HepG2 (cell line): ENCODE results near the gene PTH2.

Experiments used
- IRF2 ChIP-seq: IDR thresholded peaks from 2 replicates; pipeline ENCODE4 v1.6.1; 2018; ENCODE audit warnings: missing genetic modification reagents, missing compliant biosample characterization
- NFE2L1 ChIP-seq: sonication (generic); formaldehyde crosslinking; IDR thresholded peaks from 2 replicates; pipeline ENCODE4 v1.4.0; 2020; ENCODE audit warnings: missing genetic modification reagents, mild to moderate bottlenecking, borderline replicate concordance
- POLR2A ChIP-seq, 2 experiments: IDR thresholded peaks; 2 replicates each; pipeline ENCODE4 v1.6.1; 2011; ENCODE audit warnings: low read depth in 2 of 2, low read length in 2 of 2, mild to moderate bottlenecking in 1 of 2, moderate library complexity in 1 of 2; ENCODE audit not compliant: insufficient read depth in 1 of 2
- ZBTB3 ChIP-seq: sonication (generic); formaldehyde crosslinking; IDR thresholded peaks from 2 replicates; pipeline ENCODE4 v1.4.0; 2020; ENCODE audit warnings: low read depth, mild to moderate bottlenecking, moderate library complexity, missing genetic modification reagents, borderline replicate concordance
- ZFAT ChIP-seq: sonication (generic); formaldehyde crosslinking; conservative IDR thresholded peaks from 2 replicates; pipeline ENCODE4 v1.8.1; 2023; ENCODE audit warnings: missing genetic modification reagents, inconsistent platforms
- ZFX ChIP-seq: sonication (generic); formaldehyde crosslinking; IDR thresholded peaks from 2 replicates; pipeline ENCODE4 v1.4.0; 2020; ENCODE audit warnings: mild to moderate bottlenecking, low read depth, missing genetic modification reagents, moderate library complexity
- ZNF274 ChIP-seq: sonication (generic); formaldehyde crosslinking; IDR thresholded peaks from 2 replicates; pipeline ENCODE4 v1.5.1; 2020; ENCODE audit warnings: mild to moderate bottlenecking, missing genetic modification reagents
- ZNF317 ChIP-seq: sonication (generic); formaldehyde crosslinking; IDR thresholded peaks from 2 replicates; pipeline ENCODE4 v1.5.0; 2020; ENCODE audit warnings: mild to moderate bottlenecking, missing genetic modification reagents
- ZNF598 ChIP-seq: sonication (generic); formaldehyde crosslinking; IDR thresholded peaks from 2 replicates; pipeline ENCODE4 v1.5.1; 2020; ENCODE audit warnings: mild to moderate bottlenecking, missing genetic modification reagents, borderline replicate concordance
- ZNF761 ChIP-seq: sonication (generic); formaldehyde crosslinking; conservative IDR thresholded peaks from 2 replicates; pipeline ENCODE4 v1.4.0; 2020; ENCODE audit warnings: mild to moderate bottlenecking, missing genetic modification reagents
- TF ChIP-seq, protein P1 (sequence below): sonication (generic); formaldehyde crosslinking; IDR thresholded peaks from 2 replicates; pipeline ENCODE4 v1.4.0; 2020; ENCODE audit warnings: missing genetic modification reagents
- TF ChIP-seq, protein P2 (sequence below): sonication (generic); formaldehyde crosslinking; IDR thresholded peaks from 2 replicates; pipeline ENCODE4 v1.4.0; 2020; ENCODE audit warnings: missing genetic modification reagents
- TF ChIP-seq, protein P3 (sequence below): sonication (generic); formaldehyde crosslinking; IDR thresholded peaks from 2 replicates; pipeline ENCODE4 v1.5.0; 2020; ENCODE audit warnings: mild to moderate bottlenecking, missing genetic modification reagents, moderate library complexity

DNA sequence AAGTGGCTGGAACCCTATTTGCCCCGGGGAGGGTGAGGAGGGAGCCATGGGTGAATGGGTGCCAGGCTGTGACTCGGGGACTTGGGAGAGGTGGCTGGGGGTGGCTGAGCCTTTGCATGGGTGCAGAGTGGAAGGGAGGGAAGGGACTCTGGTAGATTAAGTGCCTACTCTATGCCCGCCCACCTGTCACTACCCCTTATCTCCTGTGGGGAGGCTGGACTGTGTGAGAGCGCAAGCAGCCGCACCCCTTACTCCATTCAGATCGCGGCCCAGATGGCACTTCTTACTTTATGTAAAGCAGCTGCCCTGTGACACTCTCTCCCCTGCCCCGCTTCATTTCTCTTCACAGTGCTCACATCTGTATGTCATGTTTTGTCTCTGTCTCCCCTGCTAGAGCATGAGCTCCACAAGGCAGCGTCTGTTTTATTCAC lies 32.3 kb downstream of the PTH2 start:
- TF ChIP-seq ZFAT (no peak), ZNF598 (CRISPR knock-in tag) (no peak), IRF2 (CRISPR knock-in tag) (no peak), POLR2A (IDR thresholded peaks at IDR 0.05; ENCODE audit: insufficient read depth in 1 of 2, low read depth in 2 of 2, low read length in 2 of 2) (no peak), ZFX (CRISPR knock-in tag) (no peak), ZBTB3 (no peak), ZNF274 (no peak), NFE2L1 (no peak), ZNF317 (CRISPR knock-in tag) (no peak), ZNF761 (CRISPR knock-in tag) (no peak)
- TF ChIP-seq, protein P1, sequence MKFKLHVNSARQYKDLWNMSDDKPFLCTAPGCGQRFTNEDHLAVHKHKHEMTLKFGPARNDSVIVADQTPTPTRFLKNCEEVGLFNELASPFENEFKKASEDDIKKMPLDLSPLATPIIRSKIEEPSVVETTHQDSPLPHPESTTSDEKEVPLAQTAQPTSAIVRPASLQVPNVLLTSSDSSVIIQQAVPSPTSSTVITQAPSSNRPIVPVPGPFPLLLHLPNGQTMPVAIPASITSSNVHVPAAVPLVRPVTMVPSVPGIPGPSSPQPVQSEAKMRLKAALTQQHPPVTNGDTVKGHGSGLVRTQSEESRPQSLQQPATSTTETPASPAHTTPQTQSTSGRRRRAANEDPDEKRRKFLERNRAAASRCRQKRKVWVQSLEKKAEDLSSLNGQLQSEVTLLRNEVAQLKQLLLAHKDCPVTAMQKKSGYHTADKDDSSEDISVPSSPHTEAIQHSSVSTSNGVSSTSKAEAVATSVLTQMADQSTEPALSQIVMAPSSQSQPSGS (CRISPR knock-in tag): no peak
- TF ChIP-seq, protein P2, sequence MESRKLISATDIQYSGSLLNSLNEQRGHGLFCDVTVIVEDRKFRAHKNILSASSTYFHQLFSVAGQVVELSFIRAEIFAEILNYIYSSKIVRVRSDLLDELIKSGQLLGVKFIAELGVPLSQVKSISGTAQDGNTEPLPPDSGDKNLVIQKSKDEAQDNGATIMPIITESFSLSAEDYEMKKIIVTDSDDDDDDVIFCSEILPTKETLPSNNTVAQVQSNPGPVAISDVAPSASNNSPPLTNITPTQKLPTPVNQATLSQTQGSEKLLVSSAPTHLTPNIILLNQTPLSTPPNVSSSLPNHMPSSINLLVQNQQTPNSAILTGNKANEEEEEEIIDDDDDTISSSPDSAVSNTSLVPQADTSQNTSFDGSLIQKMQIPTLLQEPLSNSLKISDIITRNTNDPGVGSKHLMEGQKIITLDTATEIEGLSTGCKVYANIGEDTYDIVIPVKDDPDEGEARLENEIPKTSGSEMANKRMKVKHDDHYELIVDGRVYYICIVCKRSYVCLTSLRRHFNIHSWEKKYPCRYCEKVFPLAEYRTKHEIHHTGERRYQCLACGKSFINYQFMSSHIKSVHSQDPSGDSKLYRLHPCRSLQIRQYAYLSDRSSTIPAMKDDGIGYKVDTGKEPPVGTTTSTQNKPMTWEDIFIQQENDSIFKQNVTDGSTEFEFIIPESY (CRISPR knock-in tag): no peak
- TF ChIP-seq, protein P3, sequence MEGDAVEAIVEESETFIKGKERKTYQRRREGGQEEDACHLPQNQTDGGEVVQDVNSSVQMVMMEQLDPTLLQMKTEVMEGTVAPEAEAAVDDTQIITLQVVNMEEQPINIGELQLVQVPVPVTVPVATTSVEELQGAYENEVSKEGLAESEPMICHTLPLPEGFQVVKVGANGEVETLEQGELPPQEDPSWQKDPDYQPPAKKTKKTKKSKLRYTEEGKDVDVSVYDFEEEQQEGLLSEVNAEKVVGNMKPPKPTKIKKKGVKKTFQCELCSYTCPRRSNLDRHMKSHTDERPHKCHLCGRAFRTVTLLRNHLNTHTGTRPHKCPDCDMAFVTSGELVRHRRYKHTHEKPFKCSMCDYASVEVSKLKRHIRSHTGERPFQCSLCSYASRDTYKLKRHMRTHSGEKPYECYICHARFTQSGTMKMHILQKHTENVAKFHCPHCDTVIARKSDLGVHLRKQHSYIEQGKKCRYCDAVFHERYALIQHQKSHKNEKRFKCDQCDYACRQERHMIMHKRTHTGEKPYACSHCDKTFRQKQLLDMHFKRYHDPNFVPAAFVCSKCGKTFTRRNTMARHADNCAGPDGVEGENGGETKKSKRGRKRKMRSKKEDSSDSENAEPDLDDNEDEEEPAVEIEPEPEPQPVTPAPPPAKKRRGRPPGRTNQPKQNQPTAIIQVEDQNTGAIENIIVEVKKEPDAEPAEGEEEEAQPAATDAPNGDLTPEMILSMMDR: no peak
